ENCODE measurements around the gene PCSK2.

- TF ChIP-seq, protein P1, sequence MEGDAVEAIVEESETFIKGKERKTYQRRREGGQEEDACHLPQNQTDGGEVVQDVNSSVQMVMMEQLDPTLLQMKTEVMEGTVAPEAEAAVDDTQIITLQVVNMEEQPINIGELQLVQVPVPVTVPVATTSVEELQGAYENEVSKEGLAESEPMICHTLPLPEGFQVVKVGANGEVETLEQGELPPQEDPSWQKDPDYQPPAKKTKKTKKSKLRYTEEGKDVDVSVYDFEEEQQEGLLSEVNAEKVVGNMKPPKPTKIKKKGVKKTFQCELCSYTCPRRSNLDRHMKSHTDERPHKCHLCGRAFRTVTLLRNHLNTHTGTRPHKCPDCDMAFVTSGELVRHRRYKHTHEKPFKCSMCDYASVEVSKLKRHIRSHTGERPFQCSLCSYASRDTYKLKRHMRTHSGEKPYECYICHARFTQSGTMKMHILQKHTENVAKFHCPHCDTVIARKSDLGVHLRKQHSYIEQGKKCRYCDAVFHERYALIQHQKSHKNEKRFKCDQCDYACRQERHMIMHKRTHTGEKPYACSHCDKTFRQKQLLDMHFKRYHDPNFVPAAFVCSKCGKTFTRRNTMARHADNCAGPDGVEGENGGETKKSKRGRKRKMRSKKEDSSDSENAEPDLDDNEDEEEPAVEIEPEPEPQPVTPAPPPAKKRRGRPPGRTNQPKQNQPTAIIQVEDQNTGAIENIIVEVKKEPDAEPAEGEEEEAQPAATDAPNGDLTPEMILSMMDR (IDR thresholded peaks at IDR 0.05) = no peak
- TF ChIP-seq POLR2A (IDR thresholded peaks at IDR 0.05) (no peak), EP300 (IDR thresholded peaks at IDR 0.05; ENCODE audit: low read depth) (no peak)
Observed at GRCh38 chr20:17444091-17444490, 217.3 kb downstream of the PCSK2 start.

Data from transverse colon (tissue), 3 donors.